HG03097 (cell line): ENCODE results near the gene PCNP.
"Not testable (repeated sequence)": the region's sequence is repeated elsewhere in the genome, so short reads cannot be mapped to it uniquely, and the experiment has no call there.

Source experiments
- ATAC-seq: cut with Tn5 transposase; IDR thresholded peaks from one replicate; pipeline ENCODE4 v1.9.1; 2021; ENCODE audit not compliant: unreplicated experiment, low FRiP score

PCNP gene

GRCh38 chr3:101561630-101562328, 12.2 kb upstream of the PCNP start, which contains the start of gene TRMT10C:
Gene TRMT10C (plus strand): TSS chr3:101561868. CDS start chr3:101564782, 2,914 bp downstream.
- ATAC-seq = peak; percentile 99

GRCh38 chr3:101567528-101568317, 6.3 kb upstream of the PCNP start:
- no peak for ATAC-seq

- ATAC-seq = no peak
Observed at GRCh38 chr3:101571028-101571895, 2.7 kb upstream of the PCNP start.

GRCh38 chr3:101574388-101575112, 570 bp downstream of the PCNP start:
- peak; percentile 37 for ATAC-seq

- no peak for ATAC-seq
Observed at GRCh38 chr3:101577286-101577685, 3.3 kb downstream of the PCNP start.

GRCh38 chr3:101588616-101589015, 14.6 kb downstream of the PCNP start:
- ATAC-seq = no peak

- no peak for ATAC-seq
Observed at GRCh38 chr3:101591071-101591470, 17.1 kb downstream of the PCNP start.

- ATAC-seq = no peak
Observed at GRCh38 chr3:101602731-101603130, 28.8 kb downstream of the PCNP start.

GRCh38 chr3:101603184-101603583, 29.2 kb downstream of the PCNP start:
- ATAC-seq = no peak

GRCh38 chr3:101605398-101605797, 31.4 kb downstream of the PCNP start:
- not testable (repeated sequence) for ATAC-seq

- ATAC-seq = no peak
Observed at GRCh38 chr3:101611023-101611422, 37.0 kb downstream of the PCNP start.

GRCh38 chr3:101613014-101613413, 39.0 kb downstream of the PCNP start:
- ATAC-seq = not testable (repeated sequence)

- no peak for ATAC-seq
Observed at GRCh38 chr3:101615525-101615924, 41.5 kb downstream of the PCNP start.

GRCh38 chr3:101617478-101617877, 43.5 kb downstream of the PCNP start:
- ATAC-seq = no peak

GRCh38 chr3:101618726-101619125, 44.7 kb downstream of the PCNP start:
- no peak for ATAC-seq

GRCh38 chr3:101619734-101620133, 45.8 kb downstream of the PCNP start:
- no peak for ATAC-seq

GRCh38 chr3:101623656-101624055, 49.7 kb downstream of the PCNP start:
- ATAC-seq = no peak

- ATAC-seq = no peak
Observed at GRCh38 chr3:101624857-101625256, 50.9 kb downstream of the PCNP start.

GRCh38 chr3:101625879-101626278, 51.9 kb downstream of the PCNP start:
- no peak for ATAC-seq

- ATAC-seq = no peak
Observed at GRCh38 chr3:101629219-101629618, 55.2 kb downstream of the PCNP start.
